ENCODE results near the gene CTRB1.
"Not testable (repeated sequence)": the region's sequence is repeated elsewhere in the genome, so short reads cannot be mapped to it uniquely, and the experiment has no call there.

DNA sequence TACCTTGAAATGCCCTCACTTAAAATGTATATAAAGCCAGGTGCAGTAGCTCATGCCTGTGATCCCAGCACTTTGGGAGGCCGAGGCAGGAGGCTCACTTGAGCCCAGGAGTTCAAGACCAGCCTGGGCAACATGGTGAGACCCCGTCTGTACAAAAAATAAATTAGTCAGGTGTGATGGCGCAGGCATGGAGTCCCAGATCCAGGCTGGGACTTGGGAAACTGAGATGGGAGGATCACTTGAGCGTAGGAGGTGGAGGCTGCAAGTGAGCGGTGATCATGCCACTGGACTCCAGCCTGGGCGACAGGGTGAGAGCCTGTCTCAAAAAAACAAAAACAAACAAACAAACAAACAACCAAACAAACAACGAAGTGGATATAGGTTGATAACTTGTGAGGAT, 9.3 kb upstream of the CTRB1 start:
- not testable (repeated sequence) for TF ChIP-seq EZH2phosphoT487 (IDR thresholded peaks at IDR 0.05; ENCODE audit: insufficient read depth, low read depth); EZH2 (IDR thresholded peaks at IDR 0.05; ENCODE audit: insufficient read depth, poor library complexity, severe bottlenecking)

All from GM23248 (cell line).